HUES48 (cell line): ENCODE results near the gene CTSG.
"Not testable (repeated sequence)": the region's sequence is repeated elsewhere in the genome, so short reads cannot be mapped to it uniquely, and the experiment has no call there.

Source experiments
- H3K27ac ChIP-seq: one replicate; pipeline ENCODE4 v1.7.0; 2013; ENCODE audit warnings: low read depth, low read length, inconsistent platforms
- H3K27me3 ChIP-seq: 2 replicates; pipeline ENCODE4 v1.6.1; 2013; ENCODE audit warnings: mild to moderate bottlenecking, low read length; ENCODE audit not compliant: control insufficient read depth, insufficient read depth
- H3K36me3 ChIP-seq: 2 replicates; pipeline ENCODE4 v1.6.1; 2013; ENCODE audit warnings: low read length; ENCODE audit not compliant: control insufficient read depth, insufficient read depth
- H3K4me1 ChIP-seq: 2 replicates; pipeline ENCODE4 v1.6.1; 2013; ENCODE audit warnings: mild to moderate bottlenecking, low read length; ENCODE audit not compliant: control insufficient read depth, insufficient read depth
- H3K4me3 ChIP-seq: 2 replicates; pipeline ENCODE4 v1.5.1; 2013; ENCODE audit warnings: mild to moderate bottlenecking, low read depth, low read length
- H3K9ac ChIP-seq: 2 replicates; pipeline ENCODE4 v1.6.1; 2013; ENCODE audit warnings: mild to moderate bottlenecking, low read depth, low read length, moderate library complexity
- H3K9me3 ChIP-seq: 2 replicates; pipeline ENCODE4 v1.6.1; 2013; ENCODE audit warnings: low read length; ENCODE audit not compliant: control insufficient read depth, insufficient read depth

The CTSG gene

GRCh38 chr14:24542346-24542936, 33.6 kb downstream of the CTSG start:
- Histone ChIP-seq H3K27me3 (no peaks in the 10 kb centered on the region), H3K9me3 (peaks cover 19% of the 10 kb centered on the region; the same call in 1 of the 2 replicates)

GRCh38 chr14:24535737-24536136, 40.3 kb downstream of the CTSG start:
- Histone ChIP-seq H3K4me3 (no peak overlapping the region), H3K9me3 (no peaks in the 10 kb centered on the region), H3K4me1 (no peaks in the 10 kb centered on the region), H3K27me3 (no peaks in the 10 kb centered on the region), H3K27ac (no peak overlapping the region), H3K36me3 (no peaks in the 10 kb centered on the region), H3K9ac (no peak overlapping the region)

More at GRCh38 chr14:24542346-24542936, 33.6 kb downstream of the CTSG start:
- Histone ChIP-seq H3K36me3 (no peaks in the 10 kb centered on the region), H3K27ac (no peak overlapping the region), H3K4me3 (no peak overlapping the region), H3K4me1 (no peaks in the 10 kb centered on the region), H3K9ac (no peak overlapping the region)

- Histone ChIP-seq H3K9ac (no peak overlapping the region), H3K27me3 (no peaks in the 10 kb centered on the region), H3K36me3 (no peaks in the 10 kb centered on the region), H3K4me1 (no peaks in the 10 kb centered on the region), H3K27ac (no peak overlapping the region), H3K4me3 (no peak overlapping the region), H3K9me3 (no peaks in the 10 kb centered on the region)
Observed at GRCh38 chr14:24534286-24534685, 41.8 kb downstream of the CTSG start.

- H3K9ac ChIP-seq, H3K27ac ChIP-seq, H3K9me3 ChIP-seq, H3K4me1 ChIP-seq, H3K27me3 ChIP-seq, H3K36me3 ChIP-seq: not testable (repeated sequence)
- H3K4me3 ChIP-seq = peak overlapping the region; percentile 11; the same call in 1 of the 2 replicates
Observed at GRCh38 chr14:24525877-24526620, 50.0 kb downstream of the CTSG start.
